Measurements from ENCODE around the gene CARD11.

CARD11 gene

DNA sequence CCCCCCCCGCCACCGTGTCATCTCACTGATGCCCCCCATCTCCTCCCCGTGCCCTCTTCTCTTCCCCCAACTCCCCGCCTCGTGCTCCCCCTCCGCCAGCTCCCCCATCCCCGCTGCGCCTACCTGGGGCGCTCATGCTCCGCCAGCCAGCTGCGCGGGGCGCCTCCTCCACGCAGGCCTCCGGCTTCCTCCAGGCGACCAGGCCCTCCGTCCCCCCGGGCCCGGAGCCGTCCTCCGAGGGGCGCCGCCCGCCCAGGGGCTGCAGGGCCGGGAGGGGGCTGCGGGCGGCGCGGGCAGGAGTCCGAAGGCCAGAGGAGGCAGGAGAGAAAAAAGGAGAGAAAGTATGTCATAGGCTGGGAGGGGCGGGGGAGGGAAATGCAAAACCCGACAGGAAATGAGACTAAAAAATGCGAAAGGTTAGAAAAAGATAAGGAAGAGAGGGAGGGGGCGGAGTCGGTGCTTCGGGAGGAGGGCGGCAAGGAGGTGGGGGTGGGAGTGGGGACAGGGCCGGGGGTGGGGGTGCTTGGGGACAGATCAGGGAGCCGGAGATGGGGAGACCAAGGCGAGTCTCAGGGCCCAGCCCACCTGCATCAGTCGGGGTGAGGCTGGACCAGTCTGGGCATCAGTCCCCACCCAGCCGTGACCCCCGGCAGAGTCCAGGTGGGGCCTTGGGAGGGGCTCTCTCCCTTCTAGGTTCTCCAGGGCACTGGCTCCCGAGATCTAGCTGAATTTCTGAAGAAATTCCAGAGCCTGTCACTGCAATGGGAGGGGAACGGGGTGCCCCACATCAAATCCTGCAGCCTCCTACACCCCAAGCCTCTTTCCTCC is at the start of gene CARD11:
TSS of gene CARD11 (minus strand) at position 324 of the 828 bp plus-strand sequence. CDS start 85,361 bp downstream, outside the sequence.
- no peak for DNase-seq

DNA sequence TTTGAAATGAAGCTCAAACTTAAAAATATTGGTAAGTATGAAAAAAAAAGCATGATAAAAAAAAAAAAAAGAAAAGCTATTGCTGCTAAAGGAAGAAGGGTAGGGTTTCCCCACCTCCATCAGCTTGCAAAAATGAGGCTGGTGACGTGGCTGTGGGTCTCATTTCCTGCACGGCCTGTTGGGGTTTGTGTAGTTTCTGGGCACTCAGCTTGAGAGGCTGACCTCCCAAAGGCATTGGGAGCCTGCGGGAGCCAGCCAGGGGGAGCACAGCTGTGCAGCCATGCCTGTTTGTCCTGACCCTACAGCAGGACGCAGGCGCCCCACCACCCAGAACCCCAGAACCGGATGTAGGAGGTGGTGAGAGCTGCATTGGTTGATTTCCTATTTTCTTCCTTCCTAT is 48.8 kb upstream of the CARD11 start:
- DNase-seq: no peak

DNA sequence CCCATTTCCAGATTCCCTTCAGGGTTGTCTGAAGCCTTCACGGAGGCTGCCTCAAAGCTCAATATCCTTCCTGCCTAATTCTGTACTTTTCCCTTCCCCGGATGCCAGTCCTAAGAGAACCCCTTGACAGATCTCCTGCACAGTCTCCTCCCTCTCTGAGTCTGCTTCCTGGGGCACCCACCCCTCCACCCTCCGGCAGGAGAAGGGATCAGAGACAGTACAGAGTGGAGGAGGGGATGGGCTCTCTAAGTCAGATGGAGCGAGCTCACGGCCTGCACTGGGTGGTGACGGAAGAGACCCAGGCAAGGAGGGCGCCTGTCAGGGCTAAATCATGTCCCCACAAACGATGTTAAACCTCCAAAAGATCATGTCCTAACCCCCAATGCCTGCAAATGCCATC is 48.0 kb upstream of the CARD11 start:
- DNase-seq: no peak

DNA sequence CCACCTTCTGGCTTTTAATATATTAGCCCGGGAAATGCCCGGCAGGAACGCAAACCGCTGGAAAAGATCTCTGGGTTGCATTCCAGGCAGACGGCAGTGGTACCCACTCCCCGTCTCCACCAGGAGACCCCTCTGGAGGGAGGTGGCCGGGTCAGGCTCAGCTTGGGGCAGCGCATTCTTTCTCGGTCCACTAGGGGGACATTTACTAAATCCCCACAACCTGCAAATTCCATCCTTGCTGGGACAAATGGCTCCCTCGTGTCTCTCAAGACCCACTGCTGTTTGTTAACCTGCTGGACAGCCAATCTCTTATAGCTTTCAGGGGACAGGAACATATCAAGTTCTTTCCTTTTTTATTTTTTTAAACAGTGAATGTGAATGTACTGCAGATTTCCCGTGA is 45.8 kb upstream of the CARD11 start:
- no peak for DNase-seq

DNA sequence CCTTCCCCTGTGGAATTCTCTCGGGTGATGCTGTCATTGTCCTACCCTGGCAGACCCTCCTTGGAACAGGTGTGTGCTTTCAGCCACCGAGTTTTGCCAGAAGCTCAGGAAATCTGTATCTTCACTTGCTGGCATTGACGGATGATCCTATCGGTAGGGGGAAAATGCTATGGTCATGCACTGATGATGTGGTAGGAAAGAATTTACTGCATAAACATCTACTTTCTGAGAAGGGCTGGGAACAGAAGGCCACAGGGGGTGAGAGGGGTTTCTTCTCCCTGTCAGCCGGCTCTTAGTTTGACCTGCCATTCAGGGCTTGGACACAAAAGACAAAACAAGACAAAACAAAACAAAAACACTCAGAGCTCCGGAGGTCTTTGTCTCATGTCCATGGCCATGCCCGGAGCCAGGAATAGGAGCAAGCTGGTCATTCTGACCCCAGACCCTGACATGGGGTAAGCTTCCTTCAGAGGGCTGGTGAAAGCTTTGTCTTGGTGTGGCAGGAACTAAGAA is 43.6 kb upstream of the CARD11 start:
- DNase-seq: no peak

DNA sequence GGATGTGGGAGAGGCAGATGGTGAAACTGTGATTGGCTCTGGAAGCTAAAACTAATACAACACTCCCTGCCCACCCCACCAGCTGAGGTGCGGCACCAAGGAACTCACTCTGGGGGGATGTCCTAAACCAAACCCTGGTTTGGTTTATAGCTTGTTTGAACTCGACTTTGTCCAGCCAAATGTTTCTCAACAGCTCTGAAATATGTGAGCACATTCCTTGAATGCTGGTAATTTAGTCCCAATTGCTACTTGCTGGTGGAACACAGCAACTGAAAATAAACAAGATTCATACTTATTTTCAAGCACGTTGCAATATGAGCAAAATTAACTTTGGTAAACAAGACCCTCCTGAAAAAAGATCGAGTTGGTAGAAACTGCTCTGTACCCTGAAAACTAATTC is 39.7 kb upstream of the CARD11 start:
- DNase-seq: no peak

DNA sequence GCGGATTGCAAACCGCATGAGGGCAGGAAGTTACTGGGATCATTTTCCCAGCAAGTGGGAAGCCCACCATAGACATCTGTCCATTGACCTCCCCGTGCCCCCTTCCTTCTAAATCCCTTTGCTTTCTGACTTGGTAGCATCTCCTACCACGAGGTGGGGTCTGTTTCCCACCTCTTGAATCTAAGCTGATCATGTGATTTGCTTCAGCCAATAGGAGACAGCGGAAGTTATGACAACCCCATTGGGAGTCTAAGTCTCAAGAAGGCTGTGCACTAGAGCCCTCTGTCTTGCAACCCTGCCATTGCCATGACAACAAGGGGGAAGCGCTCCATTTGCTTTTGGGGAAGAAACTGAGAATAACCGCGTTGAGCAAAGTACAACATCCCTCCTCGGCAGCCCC is 39.2 kb upstream of the CARD11 start:
- no peak for DNase-seq

DNA sequence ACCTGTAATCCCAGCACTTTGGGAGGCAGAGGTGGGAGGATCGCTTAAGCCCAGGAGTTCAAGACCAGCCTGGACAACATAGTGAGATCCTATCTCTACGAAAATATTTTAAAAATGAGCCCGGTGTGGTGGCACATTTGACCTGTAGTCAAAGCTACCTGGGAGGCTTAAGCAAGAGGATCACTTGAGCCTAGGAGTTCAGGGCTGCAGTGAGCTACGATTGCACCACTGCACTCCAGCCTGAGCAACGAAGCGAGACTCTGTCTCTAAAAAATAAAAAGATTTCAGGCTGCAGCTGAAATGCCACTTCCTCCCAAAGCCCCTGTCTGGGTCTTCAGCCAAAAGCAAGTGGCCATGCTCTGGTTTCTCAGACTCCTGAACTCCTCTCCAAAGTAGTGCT is 38.7 kb upstream of the CARD11 start:
- no peak for DNase-seq

DNA sequence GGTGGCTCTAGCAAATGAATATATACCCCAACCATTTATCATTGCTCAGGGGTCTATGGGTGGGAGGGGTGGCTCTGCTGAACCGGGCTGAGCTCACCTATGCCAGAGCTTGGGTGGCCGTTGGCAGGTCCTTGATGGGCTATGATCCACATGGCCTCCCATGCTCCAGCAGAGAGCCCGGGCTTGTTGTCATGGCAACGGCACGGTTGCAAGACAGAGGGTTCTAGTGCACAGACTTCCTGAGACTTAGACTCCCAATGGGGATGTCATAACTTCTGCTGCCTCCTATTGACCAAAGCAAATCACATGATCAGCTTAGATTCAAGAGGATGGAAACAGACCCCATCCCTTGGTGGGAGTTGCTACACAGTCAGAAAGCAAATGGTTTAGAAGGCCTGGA is 36.4 kb upstream of the CARD11 start:
- no peak for DNase-seq

DNA sequence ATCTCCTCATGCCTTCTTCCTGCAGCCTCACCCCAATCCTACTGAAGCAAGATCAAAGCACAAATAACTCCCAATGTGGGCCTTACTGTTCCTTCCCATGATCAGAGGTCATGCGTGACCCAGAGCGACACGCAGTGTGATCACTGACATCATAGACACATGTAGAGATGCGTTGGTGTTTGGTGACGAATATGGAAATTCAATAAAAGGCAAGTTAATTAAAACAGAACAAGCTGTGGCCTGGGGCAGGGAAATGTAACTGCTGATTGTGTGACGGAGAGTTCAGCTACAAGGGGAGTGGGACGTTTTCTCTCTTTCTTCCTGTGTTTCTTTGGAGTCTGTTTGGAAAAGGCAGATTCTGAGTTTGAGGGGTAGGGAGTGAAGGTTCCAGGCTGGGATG is 34.8 kb upstream of the CARD11 start:
- no peak for DNase-seq

DNA sequence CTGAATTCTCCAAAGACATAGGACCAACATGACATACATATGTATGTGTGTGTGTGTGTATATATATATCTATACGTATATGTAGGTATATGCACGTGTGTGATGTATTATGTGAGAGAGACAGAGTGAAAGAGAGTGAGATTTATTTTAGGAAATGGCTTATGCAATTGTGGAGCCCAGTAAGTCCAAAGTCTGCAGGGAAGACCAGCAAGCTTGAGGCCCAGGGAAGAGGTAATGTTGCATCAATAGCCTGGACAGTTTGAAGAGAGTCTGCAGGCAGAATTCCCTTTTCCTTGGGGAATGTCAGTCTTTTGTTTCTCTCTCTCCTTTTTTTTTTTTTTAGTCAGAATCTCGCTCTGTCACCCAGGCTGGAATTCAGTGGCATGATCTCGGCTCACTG is 33.0 kb upstream of the CARD11 start:
- DNase-seq: no peak

DNA sequence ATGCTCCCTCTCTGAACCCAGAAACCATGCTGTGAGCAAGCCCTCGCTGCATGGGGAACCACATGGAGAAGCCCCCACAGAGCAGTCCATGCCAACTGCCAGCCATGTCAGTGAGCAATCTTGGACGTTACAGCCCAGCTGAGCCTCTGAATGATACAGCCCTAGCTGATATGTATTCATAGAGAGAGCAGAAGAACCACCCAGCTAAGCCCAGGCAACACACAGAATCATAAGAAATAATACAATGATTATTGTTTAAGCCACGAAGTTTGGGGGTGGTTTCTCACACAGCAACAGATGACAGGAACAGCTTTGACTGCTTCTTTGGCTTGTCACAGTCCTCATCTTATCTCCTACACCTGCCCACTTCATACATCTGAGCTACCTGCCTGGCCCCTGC is 32.5 kb upstream of the CARD11 start:
- no peak for DNase-seq

DNA sequence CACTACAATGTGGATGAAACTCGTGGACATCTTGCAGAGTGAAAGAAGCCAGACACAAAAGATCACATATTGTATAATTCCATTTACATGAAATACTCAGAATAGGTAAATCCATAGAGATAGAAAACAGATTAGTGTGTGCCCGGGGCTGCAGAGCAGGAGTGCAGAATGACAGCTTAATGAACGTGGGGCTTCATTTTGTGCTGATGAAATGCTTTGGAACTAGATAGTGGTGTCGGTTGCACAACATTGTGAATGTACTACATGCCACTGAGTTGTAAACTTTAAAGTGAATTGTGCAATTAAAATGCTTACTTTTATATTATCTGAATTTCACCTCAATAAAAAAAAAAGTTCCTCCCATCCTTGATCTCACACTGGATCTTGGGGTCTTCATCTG is 31.8 kb upstream of the CARD11 start:
- DNase-seq: no peak

DNA sequence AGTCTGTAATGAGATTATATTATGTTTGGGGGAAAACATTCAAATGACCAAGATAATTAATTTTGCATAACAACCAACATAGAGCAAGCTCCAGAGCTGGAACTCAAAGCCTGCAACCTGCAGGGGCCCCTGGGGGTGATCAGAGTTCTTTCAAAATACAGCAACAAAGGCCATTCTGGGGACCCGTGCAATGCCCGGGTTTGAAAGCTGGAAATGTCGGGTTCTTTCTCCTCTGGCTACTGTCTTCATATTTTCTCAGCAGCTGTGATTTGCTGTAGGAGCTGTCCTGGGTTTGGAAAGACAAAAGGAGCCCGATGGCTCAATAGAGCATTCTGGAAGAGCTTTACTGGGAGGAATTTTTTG is 30.8 kb upstream of the CARD11 start:
- DNase-seq: no peak

DNA sequence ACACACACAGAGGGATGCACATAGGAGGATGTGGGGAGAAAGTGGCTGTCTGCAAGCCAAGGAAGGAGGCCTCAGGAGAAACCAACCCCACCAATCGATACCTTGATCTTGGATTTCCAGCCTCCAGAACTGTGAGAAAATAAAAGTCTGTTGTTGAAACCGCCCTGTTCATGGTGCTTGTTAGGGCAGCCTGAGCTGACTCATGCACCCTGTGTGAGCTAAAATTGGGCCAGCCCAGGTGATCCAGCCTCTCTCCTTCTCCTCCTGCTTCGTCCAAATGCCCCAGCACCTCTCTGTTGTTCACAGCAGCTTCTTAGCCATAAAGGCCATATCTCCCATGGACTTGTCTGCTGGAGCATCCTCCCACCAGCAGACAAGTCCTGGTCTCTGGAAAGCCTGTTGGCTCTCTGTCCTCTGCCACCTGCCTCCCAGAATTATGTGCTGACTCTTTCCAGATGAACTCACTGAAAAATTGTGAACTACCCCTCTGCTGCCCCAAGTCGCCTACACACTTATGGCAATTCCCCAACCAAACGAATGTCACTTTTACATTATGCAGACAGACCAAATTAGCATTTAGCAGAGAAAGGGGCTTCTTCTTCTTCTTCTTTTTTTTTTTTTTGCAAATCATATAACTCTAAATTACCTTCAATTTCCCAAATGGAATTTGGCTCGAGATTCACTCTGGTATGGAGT is 30.2 kb upstream of the CARD11 start:
- no peak for DNase-seq

DNA sequence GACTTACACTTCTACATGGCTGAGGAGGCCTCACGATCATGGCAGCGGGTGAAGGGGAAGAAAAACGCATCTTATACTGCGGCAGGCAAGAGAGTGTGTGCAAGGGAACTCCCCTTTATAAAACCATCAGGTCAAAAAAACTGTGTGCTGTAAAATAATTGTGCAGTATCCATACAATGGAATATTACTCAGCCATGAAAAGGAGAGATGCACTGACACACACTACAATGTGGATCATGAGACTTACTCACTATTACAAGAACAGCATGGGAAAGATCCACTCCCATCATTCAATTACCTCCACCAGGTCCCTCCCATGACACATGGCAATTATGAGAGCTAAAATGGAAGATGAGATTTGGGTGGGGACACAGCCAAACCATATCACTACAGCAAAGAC is 27.2 kb upstream of the CARD11 start:
- no peak for DNase-seq

DNA sequence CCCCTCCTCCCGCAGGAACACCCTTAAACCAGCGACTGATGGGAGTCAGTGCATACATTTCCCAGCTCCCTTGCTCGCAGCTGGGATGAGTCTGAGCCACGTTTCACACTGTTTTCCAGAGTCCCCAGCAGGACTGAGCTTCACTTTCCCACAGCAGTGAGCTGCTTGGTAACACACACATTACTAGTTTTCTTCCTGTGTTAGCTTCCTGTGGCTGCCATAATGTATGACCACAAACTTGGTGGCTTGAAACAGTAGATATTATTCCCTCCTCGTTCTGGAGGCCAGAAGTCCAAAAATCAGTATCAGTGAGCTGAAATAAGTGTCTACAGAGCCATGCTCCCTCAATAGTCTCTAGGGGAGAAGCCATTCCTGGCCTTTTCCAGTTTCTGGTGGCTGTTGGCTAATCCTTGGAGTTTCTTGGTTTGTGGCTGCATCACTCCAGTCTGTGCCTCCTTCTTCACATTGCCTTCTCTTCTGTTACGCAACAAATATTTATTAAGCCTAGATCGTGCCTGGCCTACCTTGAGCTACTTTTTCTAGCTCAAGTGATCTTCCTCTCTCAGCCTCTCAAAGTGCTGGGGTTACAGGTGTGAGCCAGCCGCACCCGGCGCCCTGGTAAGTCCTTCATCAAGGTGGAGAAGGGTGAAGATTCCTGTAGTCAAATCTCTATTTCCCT is 26.2 kb upstream of the CARD11 start:
- DNase-seq: no peak

DNA sequence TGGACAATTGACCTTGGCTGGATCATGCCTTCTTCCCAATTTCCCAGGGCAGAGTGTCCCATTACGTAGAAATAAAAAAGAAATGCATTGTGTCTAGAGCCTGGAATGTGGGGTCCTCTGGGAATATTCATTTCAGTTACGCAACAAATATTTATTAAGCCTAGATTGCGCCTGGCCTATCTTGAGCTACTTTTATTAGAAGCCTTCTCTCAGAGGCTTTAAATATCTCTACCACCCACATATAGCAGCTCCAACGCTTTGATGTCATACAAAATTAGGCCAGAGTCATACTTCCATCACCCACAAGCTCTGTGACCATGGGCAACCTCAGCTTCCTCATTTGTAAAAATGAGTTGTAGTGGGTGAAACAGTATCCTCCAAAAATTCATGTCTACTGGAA is 24.9 kb upstream of the CARD11 start:
- DNase-seq: no peak

DNA sequence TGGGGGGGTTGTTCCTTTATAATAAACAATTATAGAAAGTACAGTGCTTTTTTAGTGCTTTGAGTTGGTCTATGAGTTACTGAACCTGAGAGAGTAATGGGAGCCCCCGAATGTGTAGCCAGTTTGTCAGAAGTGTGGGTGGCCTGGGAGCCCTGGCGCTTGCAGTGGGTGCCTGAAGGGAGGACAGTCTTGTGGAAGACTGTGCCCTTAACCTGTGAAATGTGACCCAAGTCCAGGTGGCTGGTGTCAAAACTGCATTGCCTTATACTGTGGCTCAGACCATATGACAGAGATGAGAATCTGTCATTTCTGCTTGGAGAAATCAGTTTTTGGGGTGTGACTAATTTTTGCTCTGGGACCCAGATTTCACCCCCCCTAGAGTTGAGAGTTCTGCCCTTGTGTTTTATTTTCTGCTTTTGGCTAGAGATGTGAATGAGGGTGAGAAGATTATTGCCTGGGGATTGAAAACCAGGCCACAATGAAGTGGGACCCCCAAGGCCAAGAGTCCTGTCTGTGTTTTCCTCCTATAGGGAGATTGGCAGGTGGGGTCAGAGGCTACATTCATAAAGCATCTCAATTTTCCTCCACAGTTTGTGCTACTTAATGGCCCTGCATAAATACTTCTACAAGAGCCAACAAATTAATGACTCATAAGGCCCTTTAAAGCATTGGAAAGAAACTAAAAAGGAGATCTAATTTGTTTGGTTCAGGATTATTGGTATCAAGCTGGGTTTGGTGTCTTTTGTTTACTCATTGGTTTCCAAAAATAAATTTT is 24.1 kb upstream of the CARD11 start:
- no peak for DNase-seq

DNA sequence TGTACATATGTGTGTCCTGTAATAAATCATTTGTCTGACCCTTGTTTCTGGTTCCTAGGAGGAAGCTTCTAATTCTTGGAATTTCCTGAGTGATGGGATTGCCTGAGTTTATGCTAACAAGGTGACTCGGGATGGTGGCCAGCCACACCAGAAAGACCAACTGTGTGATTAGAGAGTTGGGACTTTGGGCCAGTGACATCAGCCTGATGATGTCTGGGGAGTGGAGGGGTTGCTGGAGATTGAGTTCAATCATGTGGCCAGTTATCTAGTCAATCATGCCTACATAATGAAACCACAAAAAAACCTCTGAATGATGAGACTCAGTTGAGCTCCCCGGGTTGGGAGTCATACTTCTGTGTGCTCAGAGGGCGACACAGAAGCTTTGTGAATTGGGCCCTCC is 23.5 kb upstream of the CARD11 start:
- no peak for DNase-seq

DNA sequence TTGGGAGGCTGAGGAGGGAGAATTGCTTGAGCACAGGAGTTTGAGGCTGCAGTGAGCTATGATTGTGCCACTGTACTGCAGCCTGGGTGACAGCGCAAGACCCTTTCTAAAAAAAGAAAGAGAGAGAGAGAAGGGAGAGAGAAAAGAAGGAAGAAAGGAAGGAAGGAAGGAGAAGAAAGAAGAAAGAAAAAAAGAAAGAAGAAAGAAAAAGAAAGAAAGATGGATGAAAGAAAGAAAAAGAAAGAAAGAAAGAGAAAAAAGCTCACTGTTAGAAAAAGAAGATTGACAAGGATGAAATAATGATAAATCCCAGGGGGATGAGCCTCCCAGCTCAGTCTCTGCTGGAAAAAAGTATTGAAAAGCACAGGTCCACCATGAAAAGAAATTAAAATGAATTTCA is 22.8 kb upstream of the CARD11 start:
- no peak for DNase-seq

DNA sequence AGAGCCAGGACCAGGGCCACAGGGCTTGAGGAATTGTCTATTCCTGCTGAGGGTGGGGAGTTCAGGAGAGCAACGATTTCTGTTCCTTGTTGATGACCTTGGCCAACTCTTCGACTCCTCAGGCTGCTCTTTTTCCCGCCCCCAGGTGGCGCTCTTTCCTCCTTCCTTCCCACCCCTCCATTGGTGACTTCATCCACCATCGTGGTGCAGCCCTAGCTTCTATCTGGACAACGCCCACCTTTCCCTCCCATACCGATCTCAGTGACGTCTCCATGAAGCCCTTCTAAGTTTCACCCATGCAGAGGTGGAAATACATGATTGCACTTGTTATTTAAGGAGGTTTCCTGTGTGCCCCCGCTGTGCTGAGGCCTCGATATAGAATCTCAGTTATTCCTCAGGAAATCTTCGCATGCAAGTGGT is 22.1 kb upstream of the CARD11 start:
- no peak for DNase-seq

DNA sequence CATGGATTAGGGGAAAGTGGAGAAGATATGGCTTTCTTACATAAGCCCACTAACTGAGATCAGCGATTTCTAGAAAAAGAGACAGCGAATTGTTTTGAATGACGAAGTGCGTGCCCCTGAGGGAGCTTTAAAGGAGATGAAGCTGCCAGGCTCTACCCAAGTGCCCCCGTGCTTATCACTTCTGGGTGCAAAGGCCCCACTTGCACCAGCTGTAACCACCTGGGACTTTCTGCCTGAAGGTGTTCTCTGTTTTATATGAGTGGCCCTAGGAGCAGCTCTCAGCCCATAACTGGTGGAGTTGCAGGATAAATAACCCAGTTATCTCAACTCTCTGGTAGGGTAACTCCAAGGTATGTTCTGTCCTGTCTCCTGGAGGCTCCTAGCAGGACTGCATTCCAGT is 20.4 kb upstream of the CARD11 start:
- no peak for DNase-seq

All from NCI-H1105 treated with DMSO at 0.1 percent for 48 hours (cell line).